ENCODE data around the gene MAGI1. TPM values are rescaled to one million over a fixed set of nuclear protein-coding genes. Genes with fewer than 3 reads are reported as not detected.

Gene MAGI1
- total and polyA plus RNA-seq, 2 donors (not counting 1 experiment from before 2014, with no cell fraction given), result 15.7 to 23.7 TPM

DNA sequence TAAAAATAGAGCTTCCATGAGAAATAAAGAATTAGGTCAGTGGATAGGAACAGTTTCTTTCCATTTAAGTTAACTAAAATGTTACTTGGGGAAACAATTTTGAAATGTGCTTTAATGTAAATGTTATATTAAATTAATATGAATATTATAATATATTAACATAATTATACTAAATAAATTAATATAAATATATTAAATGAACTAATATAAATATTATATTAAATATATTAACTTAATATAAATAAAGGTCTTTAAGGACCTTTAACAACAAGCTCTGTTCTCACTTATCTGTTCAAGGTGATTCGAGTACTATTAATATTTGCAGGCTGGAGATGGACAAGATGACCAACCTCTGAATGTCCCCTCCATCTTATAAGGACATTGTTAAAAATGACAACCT is 100.6 kb downstream of the MAGI1 start:
- H3K4me3 ChIP-seq (replicated peaks in 1 of 4; ENCODE audit: control extremely low read depth in 1 of 4, insufficient read depth in 1 of 4, low read depth in 3 of 4, low read length in 4 of 4), result no peak overlapping the region
- no peaks in the 10 kb centered on the region for H3K36me3 ChIP-seq (ENCODE audit: control insufficient read depth, insufficient read depth, low read length)
- no peak overlapping the region for H3K9ac ChIP-seq (ENCODE audit: insufficient read depth, low read length)
- H2AFZ ChIP-seq (ENCODE audit: low read length), result no peak overlapping the region
- no peak overlapping the region for H3K4me2 ChIP-seq (ENCODE audit: extremely low read depth, insufficient read depth, low read length)
- no peaks in the 10 kb centered on the region for H3K79me2 ChIP-seq (ENCODE audit: control insufficient read depth, insufficient read depth, low read length)
- H3K4me1 ChIP-seq (ENCODE audit: control insufficient read depth, extremely low read depth, insufficient read depth, low read length), result peaks cover 2% of the 10 kb centered on the region
- no peak for DNase-seq (ENCODE audit: low read depth in 2 of 2)
- H3K9me3 ChIP-seq (ENCODE audit: control insufficient read depth, insufficient read depth, low read depth, low read length), result no peaks in the 10 kb centered on the region
- H3K27ac ChIP-seq (ENCODE audit: insufficient read depth, low read length), result no peak overlapping the region
- no peaks in the 10 kb centered on the region for H4K20me1 ChIP-seq (ENCODE audit: control insufficient read depth, extremely low read depth, insufficient read depth, low read length)
- H3K27me3 ChIP-seq (ENCODE audit: control insufficient read depth, insufficient read depth, low read length), result no peaks in the 10 kb centered on the region
- TF ChIP-seq EZH2 (IDR thresholded peaks at IDR 0.05; ENCODE audit: low read length, missing control alignments), result no peak
- TF ChIP-seq CTCF (conservative IDR thresholded peaks at IDR 0.05 in 1 of 2, IDR thresholded peaks at IDR 0.05 in 1 of 2; ENCODE audit: low read depth in 1 of 2, low read length in 2 of 2), result no peak

GRCh38 chr3:65936908-65937638 is 101.6 kb downstream of the MAGI1 start:
- H2AFZ ChIP-seq (ENCODE audit: low read length), result no peak overlapping the region
- no peaks in the 10 kb centered on the region for H3K27me3 ChIP-seq (ENCODE audit: control insufficient read depth, insufficient read depth, low read length)
- H3K36me3 ChIP-seq (ENCODE audit: control insufficient read depth, insufficient read depth, low read length), result no peaks in the 10 kb centered on the region
- no peak for DNase-seq (ENCODE audit: low read depth in 2 of 2)
- H3K27ac ChIP-seq (ENCODE audit: insufficient read depth, low read length), result no peak overlapping the region
- TF ChIP-seq CTCF (conservative IDR thresholded peaks at IDR 0.05 in 1 of 2, IDR thresholded peaks at IDR 0.05 in 1 of 2; ENCODE audit: low read depth in 1 of 2, low read length in 2 of 2) (no peak), EZH2 (IDR thresholded peaks at IDR 0.05; ENCODE audit: low read length, missing control alignments) (no peak)
- H3K4me3 ChIP-seq (replicated peaks in 1 of 4; ENCODE audit: control extremely low read depth in 1 of 4, insufficient read depth in 1 of 4, low read depth in 3 of 4, low read length in 4 of 4), result no peak overlapping the region
- peaks cover 2% of the 10 kb centered on the region for H3K4me1 ChIP-seq (ENCODE audit: control insufficient read depth, extremely low read depth, insufficient read depth, low read length)
- no peaks in the 10 kb centered on the region for H4K20me1 ChIP-seq (ENCODE audit: control insufficient read depth, extremely low read depth, insufficient read depth, low read length)
- H3K9me3 ChIP-seq (ENCODE audit: control insufficient read depth, insufficient read depth, low read depth, low read length), result no peaks in the 10 kb centered on the region
- H3K9ac ChIP-seq (ENCODE audit: insufficient read depth, low read length), result no peak overlapping the region
- no peaks in the 10 kb centered on the region for H3K79me2 ChIP-seq (ENCODE audit: control insufficient read depth, insufficient read depth, low read length)
- H3K4me2 ChIP-seq (ENCODE audit: extremely low read depth, insufficient read depth, low read length), result no peak overlapping the region

DNA sequence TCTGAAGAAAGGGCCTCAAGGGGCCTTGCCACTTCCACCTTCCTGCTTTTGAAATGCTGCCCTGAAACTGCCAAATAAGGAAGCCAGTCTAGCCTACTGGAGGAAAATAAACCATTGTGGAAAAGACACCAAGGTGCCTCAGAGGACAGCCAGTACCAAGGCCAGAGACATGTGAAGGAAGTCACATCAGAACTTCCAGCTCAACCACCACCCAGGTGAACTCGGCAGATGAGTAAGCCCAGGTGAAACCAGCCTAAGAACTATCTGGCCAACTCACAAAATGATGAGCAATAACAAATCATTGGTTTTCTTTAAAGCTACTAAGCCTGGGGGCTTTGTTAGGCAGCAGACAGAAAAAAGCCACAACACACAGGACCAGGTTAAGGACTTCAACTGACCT is 103.0 kb downstream of the MAGI1 start:
- H3K79me2 ChIP-seq (ENCODE audit: control insufficient read depth, insufficient read depth, low read length), result no peaks in the 10 kb centered on the region
- no peak overlapping the region for H3K4me3 ChIP-seq (replicated peaks in 1 of 4; ENCODE audit: control extremely low read depth in 1 of 4, insufficient read depth in 1 of 4, low read depth in 3 of 4, low read length in 4 of 4)
- H4K20me1 ChIP-seq (ENCODE audit: control insufficient read depth, extremely low read depth, insufficient read depth, low read length), result no peaks in the 10 kb centered on the region
- no peak for DNase-seq (ENCODE audit: low read depth in 2 of 2)
- H3K27ac ChIP-seq (ENCODE audit: insufficient read depth, low read length), result no peak overlapping the region
- H3K9me3 ChIP-seq (ENCODE audit: control insufficient read depth, insufficient read depth, low read depth, low read length), result no peaks in the 10 kb centered on the region
- H3K27me3 ChIP-seq (ENCODE audit: control insufficient read depth, insufficient read depth, low read length), result no peaks in the 10 kb centered on the region
- H3K9ac ChIP-seq (ENCODE audit: insufficient read depth, low read length), result no peak overlapping the region
- no peak for TF ChIP-seq EZH2 (IDR thresholded peaks at IDR 0.05; ENCODE audit: low read length, missing control alignments)
- TF ChIP-seq CTCF (conservative IDR thresholded peaks at IDR 0.05 in 1 of 2, IDR thresholded peaks at IDR 0.05 in 1 of 2; ENCODE audit: low read depth in 1 of 2, low read length in 2 of 2), result no peak
- H3K36me3 ChIP-seq (ENCODE audit: control insufficient read depth, insufficient read depth, low read length), result no peaks in the 10 kb centered on the region
- H3K4me1 ChIP-seq (ENCODE audit: control insufficient read depth, extremely low read depth, insufficient read depth, low read length), result peaks cover 2% of the 10 kb centered on the region
- H2AFZ ChIP-seq (ENCODE audit: low read length), result no peak overlapping the region
- no peak overlapping the region for H3K4me2 ChIP-seq (ENCODE audit: extremely low read depth, insufficient read depth, low read length)
